ENCODE results near the gene AP5Z1. TPM values are rescaled to one million over a fixed set of nuclear protein-coding genes. Genes with fewer than 3 reads are reported as not detected.

Gene AP5Z1
- total RNA-seq, 2 donors from 2014 or later = 20.2 to 23.4 TPM

DNA sequence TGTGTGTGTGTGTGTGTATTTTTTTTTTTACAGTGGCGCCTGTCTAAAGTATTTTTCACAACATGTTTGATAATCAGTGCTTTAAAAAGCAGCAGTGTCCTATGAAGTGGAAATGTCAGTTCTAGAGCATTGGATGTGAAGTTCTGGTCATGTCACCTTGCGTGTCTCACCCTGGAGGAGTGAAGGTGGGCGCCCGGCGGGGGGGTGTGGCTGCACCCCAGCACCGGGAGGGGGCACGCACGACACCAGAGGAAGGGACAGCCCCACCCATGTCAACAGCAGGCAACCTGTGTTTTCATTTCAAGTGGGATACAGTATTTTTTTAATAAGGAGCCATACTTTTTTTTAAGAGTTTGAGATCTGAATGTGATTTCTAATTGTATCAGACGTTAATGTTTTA is 4.5 kb upstream of the AP5Z1 start:
- DNase-seq (no peak), ATAC-seq (no peak)
- no peaks in the 10 kb centered on the region for H3K27me3 ChIP-seq
- peaks cover 9% of the 10 kb centered on the region for H3K4me1 ChIP-seq
- WGBS, 2 donors = 76 to 90% methylated on average over 9 of the region's 9 CpGs
- intact Hi-C loops (cut with DNase I) = no loop called here
- H3K36me3 ChIP-seq (replicated peaks in 1 of 2; ENCODE audit: insufficient read depth in 1 of 2, low read depth in 2 of 2) = no peaks in the 10 kb centered on the region
- H3K4me3 ChIP-seq = no peak overlapping the region
- no peak overlapping the region for H3K27ac ChIP-seq
- TF ChIP-seq, protein P1, sequence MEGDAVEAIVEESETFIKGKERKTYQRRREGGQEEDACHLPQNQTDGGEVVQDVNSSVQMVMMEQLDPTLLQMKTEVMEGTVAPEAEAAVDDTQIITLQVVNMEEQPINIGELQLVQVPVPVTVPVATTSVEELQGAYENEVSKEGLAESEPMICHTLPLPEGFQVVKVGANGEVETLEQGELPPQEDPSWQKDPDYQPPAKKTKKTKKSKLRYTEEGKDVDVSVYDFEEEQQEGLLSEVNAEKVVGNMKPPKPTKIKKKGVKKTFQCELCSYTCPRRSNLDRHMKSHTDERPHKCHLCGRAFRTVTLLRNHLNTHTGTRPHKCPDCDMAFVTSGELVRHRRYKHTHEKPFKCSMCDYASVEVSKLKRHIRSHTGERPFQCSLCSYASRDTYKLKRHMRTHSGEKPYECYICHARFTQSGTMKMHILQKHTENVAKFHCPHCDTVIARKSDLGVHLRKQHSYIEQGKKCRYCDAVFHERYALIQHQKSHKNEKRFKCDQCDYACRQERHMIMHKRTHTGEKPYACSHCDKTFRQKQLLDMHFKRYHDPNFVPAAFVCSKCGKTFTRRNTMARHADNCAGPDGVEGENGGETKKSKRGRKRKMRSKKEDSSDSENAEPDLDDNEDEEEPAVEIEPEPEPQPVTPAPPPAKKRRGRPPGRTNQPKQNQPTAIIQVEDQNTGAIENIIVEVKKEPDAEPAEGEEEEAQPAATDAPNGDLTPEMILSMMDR (IDR thresholded peaks at IDR 0.05) = no peak
- no peak for TF ChIP-seq POLR2A (IDR thresholded peaks at IDR 0.05)
- H3K9me3 ChIP-seq = no peaks in the 10 kb centered on the region

DNA sequence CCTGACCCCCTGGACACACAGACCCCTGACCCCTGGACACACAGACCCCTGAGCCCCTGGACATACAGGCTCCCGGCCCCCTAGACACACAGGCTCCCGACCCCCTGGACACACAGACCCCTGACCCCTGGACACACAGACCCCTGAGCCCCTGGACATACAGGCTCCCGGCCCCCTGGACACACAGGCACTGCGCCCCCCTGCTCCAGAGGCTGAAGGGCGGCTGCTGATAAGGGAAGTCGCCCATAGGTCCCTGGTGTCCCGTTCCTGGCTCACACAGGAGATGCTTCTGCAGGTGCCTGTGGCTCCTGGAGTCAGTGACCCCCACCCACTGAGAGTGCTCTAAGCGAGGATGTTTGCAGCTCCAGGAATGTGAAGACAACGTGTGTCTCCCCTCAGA is 3.7 kb upstream of the AP5Z1 start:
- no peak overlapping the region for H3K4me3 ChIP-seq
- no peak overlapping the region for H3K27ac ChIP-seq
- DNase-seq (no peak), ATAC-seq (no peak)
- no peaks in the 10 kb centered on the region for H3K36me3 ChIP-seq (replicated peaks in 1 of 2; ENCODE audit: insufficient read depth in 1 of 2, low read depth in 2 of 2)
- no peak for TF ChIP-seq POLR2A (IDR thresholded peaks at IDR 0.05)
- TF ChIP-seq, protein P1 (IDR thresholded peaks at IDR 0.05) = no peak
- H3K27me3 ChIP-seq = no peaks in the 10 kb centered on the region
- 77% methylated on average over 8 of the region's 9 CpGs; no CpG with 5 or more reads in 1 of the 2 donors for WGBS, 2 donors
- peaks cover 16% of the 10 kb centered on the region for H3K4me1 ChIP-seq
- no peaks in the 10 kb centered on the region for H3K9me3 ChIP-seq
- intact Hi-C loops (cut with DNase I) = no loop called here

DNA sequence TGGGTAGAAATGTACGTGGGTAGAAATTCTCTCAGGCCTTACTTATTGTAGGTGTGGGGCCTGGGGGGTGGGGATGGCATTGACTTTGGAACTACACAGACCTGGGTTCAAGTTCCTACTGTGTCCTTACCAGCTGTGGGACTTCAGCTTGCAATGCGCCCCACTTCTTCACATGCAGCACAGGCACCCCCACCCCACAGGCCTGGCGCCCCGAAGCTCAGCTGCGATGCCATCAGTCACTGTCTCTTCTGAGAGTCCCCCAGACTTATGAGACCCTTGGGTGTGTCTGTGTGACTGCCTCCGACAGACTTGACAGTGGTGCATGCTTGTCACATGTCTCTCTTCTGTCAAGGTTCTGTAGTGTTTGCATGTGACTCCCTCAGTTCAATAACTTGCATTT is 3.1 kb upstream of the AP5Z1 start:
- Histone ChIP-seq H3K9me3 (no peaks in the 10 kb centered on the region), H3K4me1 (peaks cover 20% of the 10 kb centered on the region), H3K27me3 (no peaks in the 10 kb centered on the region), H3K27ac (no peak overlapping the region), H3K4me3 (no peak overlapping the region), H3K36me3 (replicated peaks in 1 of 2; ENCODE audit: insufficient read depth in 1 of 2, low read depth in 2 of 2) (no peaks in the 10 kb centered on the region)
- no peak for DNase-seq
- ATAC-seq = no peak
- TF ChIP-seq POLR2A (IDR thresholded peaks at IDR 0.05) = no peak
- TF ChIP-seq, protein P1 (IDR thresholded peaks at IDR 0.05) = no peak
- 60 to 89% methylated on average over 1 to 6 of the region's 6 CpGs for WGBS, 2 donors
- intact Hi-C loops (cut with DNase I) = no loop called here

DNA sequence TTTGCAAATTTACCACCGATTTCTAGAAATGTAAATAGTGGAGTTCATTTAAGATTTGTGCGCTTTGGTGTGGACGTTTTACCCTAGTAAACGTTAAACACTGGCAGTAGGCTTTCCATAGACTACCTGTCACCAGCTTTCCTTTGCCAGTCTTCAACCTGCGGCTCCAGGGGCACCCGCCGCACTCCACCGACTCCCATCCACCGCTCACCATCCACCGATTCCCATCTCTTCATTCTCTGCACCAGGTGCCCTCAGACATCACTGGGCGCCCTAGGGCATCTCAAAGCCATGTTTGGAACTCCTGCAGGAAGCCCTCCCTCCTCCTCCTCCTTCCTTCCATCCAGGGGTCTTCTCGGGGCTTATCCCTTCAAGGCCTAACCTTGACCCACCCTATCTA is 1.4 kb upstream of the AP5Z1 start:
- Histone ChIP-seq H3K4me1 (peaks cover 23% of the 10 kb centered on the region), H3K4me3 (no peak overlapping the region), H3K27me3 (no peaks in the 10 kb centered on the region), H3K36me3 (replicated peaks in 1 of 2; ENCODE audit: insufficient read depth in 1 of 2, low read depth in 2 of 2) (no peaks in the 10 kb centered on the region), H3K27ac (no peak overlapping the region), H3K9me3 (no peaks in the 10 kb centered on the region)
- intact Hi-C loops (cut with DNase I) = no loop called here
- 84 to 85% methylated on average over 12 of the region's 12 CpGs for WGBS, 2 donors
- TF ChIP-seq, protein P1 (IDR thresholded peaks at IDR 0.05) = no peak
- TF ChIP-seq POLR2A (IDR thresholded peaks at IDR 0.05) = no peak
- DNase-seq (no peak), ATAC-seq (no peak)

DNA sequence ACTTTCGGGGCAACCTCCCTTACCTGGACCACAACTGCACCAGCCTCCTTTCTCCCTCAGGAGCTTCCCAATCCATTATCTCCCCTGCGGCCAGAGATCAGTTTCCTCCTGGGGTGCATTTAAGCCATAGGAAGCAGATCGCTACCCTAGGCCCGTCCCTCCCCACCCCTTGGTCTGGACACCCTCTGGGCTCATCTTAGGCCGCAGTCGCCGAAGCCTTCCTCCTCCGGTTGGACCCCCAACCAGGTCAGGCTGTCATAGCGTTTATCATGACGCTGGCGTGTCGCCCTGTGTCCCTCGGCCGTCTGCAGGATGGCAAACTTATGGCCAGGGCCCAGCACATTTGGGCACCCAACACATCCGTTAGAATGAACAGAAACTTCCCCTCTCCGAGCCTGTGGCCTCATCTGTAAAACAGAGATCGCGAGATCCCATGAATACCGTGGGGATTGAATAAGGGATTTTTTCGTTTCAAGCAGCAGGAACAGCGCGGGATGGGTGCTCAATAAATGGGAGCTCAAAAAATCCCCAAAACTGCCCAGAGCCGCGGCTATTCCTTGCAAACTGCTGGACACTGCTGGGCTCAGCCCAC is 669 bp upstream of the AP5Z1 start:
- WGBS, 2 donors = 4 to 9% methylated on average over 12 to 24 of the region's 24 CpGs
- Histone ChIP-seq H3K9me3 (no peaks in the 10 kb centered on the region), H3K27me3 (no peaks in the 10 kb centered on the region), H3K36me3 (replicated peaks in 1 of 2; ENCODE audit: insufficient read depth in 1 of 2, low read depth in 2 of 2) (no peaks in the 10 kb centered on the region), H3K4me3 (peak overlapping the region; percentile 72 to 80), H3K4me1 (peaks cover 23% of the 10 kb centered on the region), H3K27ac (peak overlapping the region; percentile 84 to 96 (median 93))
- intact Hi-C loops (cut with DNase I) = no loop called here
- ATAC-seq = peak; percentile 47
- no peak for TF ChIP-seq POLR2A (IDR thresholded peaks at IDR 0.05)
- TF ChIP-seq, protein P1 (IDR thresholded peaks at IDR 0.05) = peak in 1 of 7 experiments; percentile 6
- DNase-seq = peak; percentile 40 to 54 (median 46)

Data from body of pancreas (tissue), 4 donors.